Naive thymus-derived CD8-positive, alpha-beta T cell (primary cell): Measurements from ENCODE around the gene AGBL3. TPM values are rescaled to one million over a fixed set of nuclear protein-coding genes. Genes with fewer than 3 reads are reported as not detected.
"Not testable (repeated sequence)": the region's sequence is repeated elsewhere in the genome, so short reads cannot be mapped to it uniquely, and the experiment has no call there.

Experiments used
- ATAC-seq, 2 donors: fragments of 150-1000 bp; cut with Tn5 transposase in 1 of 2; sonication (Bioruptor Pico), chemical (Tn5 transposase) in 1 of 2; 1 replicate in 1 of 2; 2 replicates in 1 of 2; pipeline ENCODE4 v1.10.0; 2021; ENCODE audit warnings: mild to moderate bottlenecking in 2 of 2, moderate library complexity in 2 of 2
- POLR2A ChIA-PET: fragments of 350-600 bp; sonication (Branson Sonifier 250); formaldehyde crosslinking; loops from one replicate; lab custom pipeline; 2021; ENCODE audit warnings: antibody characterized with exemption; lab: Charles Lee
- DNase-seq, 10 donors: peaks; one replicate each; pipeline versions ENCODE4 v3.0.0 to v3.0.0-alpha.2; 2020 to 2022
- H3K27ac Mint-ChIP-seq, 10 donors: one replicate each; pipeline ENCODE4 v1.8.0; 2020 to 2022; ENCODE audit warnings: mild to moderate bottlenecking in 10 of 10, mixed read lengths in 10 of 10, moderate library complexity in 4 of 10, inconsistent platforms in 1 of 10
- H3K27me3 Mint-ChIP-seq, 5 donors: one replicate each; pipeline ENCODE4 v1.8.0; 2021 to 2022; ENCODE audit warnings: mixed read lengths in 5 of 5
- H3K36me3 Mint-ChIP-seq, 3 donors: one replicate each; pipeline ENCODE4 v1.8.0; 2020 to 2022; ENCODE audit warnings: mixed read lengths in 3 of 3, mild to moderate bottlenecking in 2 of 3, inconsistent platforms in 1 of 3
- H3K4me1 Mint-ChIP-seq, 4 donors: one replicate each; pipeline ENCODE4 v1.8.0; 2021 to 2022; ENCODE audit warnings: mixed read lengths in 4 of 4
- H3K4me3 Mint-ChIP-seq, 10 donors: one replicate each; pipeline ENCODE4 v1.8.0; 2020 to 2022; ENCODE audit warnings: mild to moderate bottlenecking in 10 of 10, mixed read lengths in 10 of 10, moderate library complexity in 6 of 10, inconsistent platforms in 1 of 10
- H3K9me3 Mint-ChIP-seq, 9 donors: one replicate each; pipeline ENCODE4 v1.8.0; 2020 to 2022; ENCODE audit warnings: mixed read lengths in 9 of 9, mild to moderate bottlenecking in 3 of 9, inconsistent platforms in 1 of 9, moderate library complexity in 1 of 9
- polyA plus RNA-seq, 3 donors: library from polyadenylated mRNA; unstranded; fragments of 300-500 nt; fragmentation: Illumina TruSeq; gene quantifications; one replicate each; pipeline ENCODE4 v1.2.3, GENCODE V29; 2021
- total RNA-seq, 8 experiments: library from RNA in 2 of 8; stranded (reverse) in 2 of 8; gene quantifications; one replicate each; pipeline ENCODE4 v1.2.3 and lab custom pipeline; 2021 to 2026

AGBL3 gene
- total and polyA plus RNA-seq, 5 experiments from 2014 or later = 1.8 to 12.7 (median 4.0) TPM

- H3K4me1 Mint-ChIP-seq, DNase-seq, H3K4me3 Mint-ChIP-seq, POLR2A ChIA-PET, H3K27me3 Mint-ChIP-seq, ATAC-seq: not testable (repeated sequence)
- H3K9me3 Mint-ChIP-seq = peaks cover 12 to 56% (median 31%) of the 10 kb centered on the region in 9 donors
- H3K27ac Mint-ChIP-seq = peak overlapping the region in 1 of 10 donors; percentile 15
- H3K36me3 Mint-ChIP-seq = peaks cover 11 to 44% (median 33%) of the 10 kb centered on the region in 3 donors
Measured at GRCh38 chr7:135124631-135125030, 138.3 kb downstream of the AGBL3 start.

GRCh38 chr7:135128931-135129330, 142.6 kb downstream of the AGBL3 start:
- H3K9me3 Mint-ChIP-seq = peaks cover 10 to 55% (median 26%) of the 10 kb centered on the region in 9 donors
- ATAC-seq (no peak), DNase-seq (no peak)
- H3K36me3 Mint-ChIP-seq = peaks cover 2 to 32% (median 28%) of the 10 kb centered on the region in 3 donors
- POLR2A ChIA-PET = no interaction called here
- peaks cover 0 to 6% (median under 1%) of the 10 kb centered on the region in 4 donors for H3K4me1 Mint-ChIP-seq
- no peak overlapping the region for H3K4me3 Mint-ChIP-seq
- no peaks in the 10 kb centered on the region for H3K27me3 Mint-ChIP-seq
- H3K27ac Mint-ChIP-seq = no peak overlapping the region

DNA sequence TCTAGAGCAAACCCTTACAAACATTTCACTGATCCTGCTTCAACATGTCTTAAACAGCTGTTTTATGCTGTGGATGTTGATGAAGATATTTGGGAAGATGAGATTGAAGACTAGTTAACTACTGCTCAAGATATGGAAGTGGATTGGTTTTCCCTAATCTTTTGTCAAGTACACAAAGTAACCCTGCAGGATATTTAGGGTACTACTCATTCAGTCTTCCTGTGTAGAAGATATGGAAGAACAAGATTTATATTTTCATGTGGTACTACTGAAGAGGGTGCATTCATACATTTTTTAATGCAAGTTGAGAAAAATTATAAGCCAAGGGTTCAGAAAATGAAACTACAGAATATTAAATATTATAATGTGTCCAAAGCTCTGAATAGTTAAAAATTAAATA, 143.3 kb downstream of the AGBL3 start:
- Mint-ChIP-seq H3K27me3 (no peaks in the 10 kb centered on the region), H3K36me3 (peaks cover 2 to 28% (median 21%) of the 10 kb centered on the region in 3 donors), H3K4me3 (no peak overlapping the region), H3K27ac (no peak overlapping the region), H3K9me3 (peaks cover 8 to 49% (median 26%) of the 10 kb centered on the region in 9 donors), H3K4me1 (peaks cover 0 to 4% (median under 1%) of the 10 kb centered on the region in 4 donors)
- POLR2A ChIA-PET = no interaction called here
- ATAC-seq (no peak), DNase-seq (no peak)

GRCh38 chr7:135143885-135144668, 157.8 kb downstream of the AGBL3 start:
- ATAC-seq (no peak), DNase-seq (no peak)
- Mint-ChIP-seq H3K27me3 (no peaks in the 10 kb centered on the region), H3K4me3 (peak overlapping the region in 2 of 10 donors; percentile 37 to 47), H3K9me3 (peaks cover 0 to 23% (median 4%) of the 10 kb centered on the region in 9 donors), H3K27ac (peak overlapping the region in 8 of 10 donors; percentile 42 to 89 (median 76)), H3K4me1 (peaks cover 21 to 46% (median 35%) of the 10 kb centered on the region in 4 donors), H3K36me3 (peaks cover 0 to 22% (median 0%) of the 10 kb centered on the region in 3 donors)
- POLR2A ChIA-PET = interaction anchor here (0.9 to 1.6 kb wide), 2 partner anchors 148 to 159 kb away, joined by 3 to 12 read pairs; no protein-coding TSS in a partner anchor

- Mint-ChIP-seq H3K27me3 (no peaks in the 10 kb centered on the region), H3K27ac (peak overlapping the region; percentile 96 to 100 (median 98)), H3K4me1 (peaks cover 33 to 76% (median 68%) of the 10 kb centered on the region in 4 donors), H3K36me3 (peaks cover 8 to 22% (median 10%) of the 10 kb centered on the region in 3 donors), H3K9me3 (peaks cover 0 to 2% (median 0%) of the 10 kb centered on the region in 9 donors), H3K4me3 (peak overlapping the region; percentile 85 to 98 (median 93))
- POLR2A ChIA-PET = interaction anchor here (0.8 to 4.7 kb wide), 11 partner anchors 12 to 831 kb away, joined by 3 to 84 read pairs (median 16); partner anchors contain the start of genes AGBL3, BPGM, CYREN and SLC35B4
- ATAC-seq = peak; percentile 7 to 22
- DNase-seq = peak in 2 of 10 donors; percentile 49 to 53
Measured at GRCh38 chr7:135147341-135147898, 161.1 kb downstream of the AGBL3 start.

DNA sequence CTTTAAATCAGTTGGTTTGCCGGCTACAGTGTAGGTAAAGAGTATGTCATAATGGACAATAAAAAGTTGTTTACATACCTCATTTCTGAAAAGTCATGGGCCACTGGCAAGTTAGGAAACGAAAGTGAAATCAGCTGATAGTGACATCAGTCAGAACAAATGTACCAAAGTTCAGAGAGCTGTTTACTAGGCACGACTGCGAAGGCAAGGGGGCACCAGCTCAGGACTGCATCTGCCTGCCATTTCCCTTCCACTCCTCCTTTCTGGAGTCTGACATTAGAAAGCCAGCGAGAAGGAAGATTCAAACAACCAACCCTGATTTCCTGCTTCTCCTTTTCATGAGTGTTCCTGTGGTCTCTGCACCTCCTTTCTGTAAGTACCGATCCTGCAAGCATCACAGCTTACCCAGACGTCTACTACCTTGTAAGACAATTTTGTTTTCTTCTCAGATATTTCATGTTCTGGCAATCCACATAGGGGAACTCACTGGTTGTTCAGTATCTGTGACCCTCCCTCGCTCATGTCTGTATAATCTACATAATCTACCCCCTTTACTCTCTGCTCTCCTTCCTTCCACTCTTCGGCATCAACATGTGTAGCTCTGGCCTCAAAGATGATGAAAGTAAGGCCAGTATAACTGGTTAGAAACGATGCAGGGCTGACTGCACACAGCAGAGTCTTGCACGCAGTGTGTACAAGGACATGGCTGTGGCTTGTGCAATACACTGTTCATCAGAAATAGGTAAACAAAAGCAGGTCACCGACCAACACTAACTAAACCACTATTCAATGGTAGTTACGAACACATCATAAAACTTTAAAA, 161.8 kb downstream of the AGBL3 start, which contains the start of gene TMEM140:
TMEM140 (plus strand) TSS at position 174 of the 823 bp plus-strand sequence. CDS start 16,370 bp downstream, outside the sequence.
- ATAC-seq (peak; percentile 81 to 84), DNase-seq (peak; percentile 34 to 88 (median 74))
- Mint-ChIP-seq H3K27me3 (no peaks in the 10 kb centered on the region), H3K27ac (peak within 1 kb of the TSS; percentile 96 to 100 (median 98)), H3K4me3 (peak within 1 kb of the TSS; percentile 85 to 98 (median 93)), H3K36me3 (peaks cover 14 to 28% (median 16%) of the 10 kb centered on the region in 3 donors), H3K9me3 (peaks cover 0 to 6% (median 5%) of the 10 kb centered on the region in 9 donors), H3K4me1 (peaks cover 37 to 83% (median 74%) of the 10 kb centered on the region in 4 donors)
- POLR2A ChIA-PET = interaction anchor here (0.8 to 4.7 kb wide), 11 partner anchors 11 to 831 kb away, joined by 3 to 84 read pairs (median 16); partner anchors contain the start of genes AGBL3, BPGM, CYREN and SLC35B4

DNA sequence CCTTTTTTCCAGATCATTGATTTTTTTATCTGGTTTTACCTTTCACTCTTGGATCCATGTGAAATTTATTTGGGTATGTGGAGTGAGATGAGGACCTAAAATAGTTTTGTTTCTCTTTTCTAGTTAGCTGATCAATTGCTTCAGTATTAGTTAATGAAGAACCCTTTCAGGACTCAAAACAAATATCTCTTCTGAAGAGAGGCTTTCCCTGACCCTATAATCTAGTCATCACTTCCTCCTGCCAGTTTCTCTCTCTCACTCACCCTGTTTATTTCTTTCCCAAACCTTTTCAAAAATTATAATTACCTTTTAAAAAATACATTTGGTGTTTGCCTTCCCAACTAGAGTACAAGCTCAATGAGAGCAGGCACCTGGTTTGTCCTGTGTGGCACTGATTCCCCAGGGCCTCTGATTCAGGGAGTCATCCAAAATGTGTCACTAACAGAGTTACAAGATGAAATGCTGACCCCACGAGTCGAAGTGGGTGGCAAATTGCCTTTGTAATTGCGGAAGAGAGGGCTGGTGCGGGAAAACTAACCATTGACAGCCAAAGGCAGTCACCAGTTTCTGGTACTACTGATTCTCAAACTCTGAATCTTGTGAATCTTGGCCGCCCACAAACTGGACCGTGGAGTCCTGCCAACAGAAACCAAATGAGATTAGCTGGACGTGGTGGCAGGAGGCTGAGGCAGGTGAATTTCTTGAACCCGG, 163.9 kb downstream of the AGBL3 start:
- POLR2A ChIA-PET = interaction anchor here (1.4 to 4.6 kb wide), 5 partner anchors 9 to 692 kb away, joined by 3 to 84 read pairs (median 10); partner anchors contain the start of genes AGBL3, AKR1B1 and CYREN
- Mint-ChIP-seq H3K9me3 (peaks cover 7 to 27% (median 19%) of the 10 kb centered on the region in 9 donors), H3K4me1 (peaks cover 42 to 88% (median 84%) of the 10 kb centered on the region in 4 donors), H3K27me3 (no peaks in the 10 kb centered on the region), H3K27ac (peak overlapping the region in 9 of 10 donors; percentile 71 to 100 (median 97)), H3K4me3 (peak overlapping the region; percentile 85 to 98 (median 93)), H3K36me3 (peaks cover 32 to 50% (median 33%) of the 10 kb centered on the region in 3 donors)
- DNase-seq = no peak
- ATAC-seq = no peak

DNA sequence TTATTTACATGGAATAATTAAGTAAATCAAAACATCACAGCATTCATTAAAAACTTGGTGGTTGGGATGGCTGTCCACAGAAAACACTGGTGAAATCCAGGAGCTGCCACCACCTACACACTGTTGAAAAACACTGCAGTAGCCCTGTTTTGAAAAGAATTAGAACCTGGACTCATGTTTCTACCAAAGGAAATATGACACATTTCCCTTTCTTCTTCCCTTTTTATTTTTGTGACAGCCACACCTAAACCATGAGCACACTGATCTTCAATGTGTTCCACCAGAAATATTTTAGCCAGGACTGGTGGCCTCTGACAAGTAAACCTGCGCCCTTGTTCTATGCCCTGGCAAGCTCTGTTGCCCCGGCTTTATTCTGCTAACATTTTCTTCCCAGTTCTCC, 164.8 kb downstream of the AGBL3 start:
- Mint-ChIP-seq H3K4me1 (peaks cover 36 to 81% (median 79%) of the 10 kb centered on the region in 4 donors), H3K9me3 (peaks cover 9 to 36% (median 24%) of the 10 kb centered on the region in 9 donors), H3K27ac (peak overlapping the region in 9 of 10 donors; percentile 32 to 99 (median 84)), H3K36me3 (peaks cover 41 to 59% (median 41%) of the 10 kb centered on the region in 3 donors), H3K4me3 (peak overlapping the region; percentile 27 to 98 (median 92)), H3K27me3 (no peaks in the 10 kb centered on the region)
- ATAC-seq = no peak
- no peak for DNase-seq
- POLR2A ChIA-PET = interaction anchor here (0.9 to 4.5 kb wide), 4 partner anchors 8 to 160 kb away, joined by 3 to 45 read pairs (median 8); partner anchors contain the start of gene CYREN

- Mint-ChIP-seq H3K4me3 (peak overlapping the region; percentile 27 to 98 (median 87)), H3K36me3 (peaks cover 45 to 63% (median 45%) of the 10 kb centered on the region in 3 donors), H3K27ac (peak overlapping the region in 9 of 10 donors; percentile 32 to 99 (median 84)), H3K9me3 (peaks cover 9 to 40% (median 28%) of the 10 kb centered on the region in 9 donors), H3K27me3 (no peaks in the 10 kb centered on the region), H3K4me1 (peaks cover 32 to 79% (median 76%) of the 10 kb centered on the region in 4 donors)
- no peak for ATAC-seq
- no peak for DNase-seq
- POLR2A ChIA-PET = interaction anchor here (0.9 to 4.5 kb wide), 4 partner anchors 8 to 160 kb away, joined by 3 to 45 read pairs (median 8); partner anchors contain the start of gene CYREN
Measured at GRCh38 chr7:135151533-135151932, 165.2 kb downstream of the AGBL3 start.

DNA sequence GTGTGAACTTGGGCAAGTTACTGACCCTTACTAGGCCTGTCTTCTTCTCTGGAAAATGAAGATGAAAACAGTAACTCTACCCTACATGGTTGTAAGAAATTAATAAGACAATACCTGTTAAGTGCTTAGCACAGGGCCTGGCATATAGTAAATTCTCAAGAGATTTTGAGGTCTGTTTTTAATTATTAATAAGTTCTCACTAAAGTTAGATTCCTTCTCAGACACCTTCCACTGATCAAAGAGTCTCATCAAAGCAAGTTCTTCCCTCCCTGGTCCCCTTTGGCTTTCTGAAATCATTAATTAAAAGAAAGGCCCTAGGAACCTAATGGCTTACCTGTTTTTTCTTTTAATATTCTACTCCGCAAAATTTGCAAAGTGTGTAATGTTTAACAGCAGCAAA, 166.1 kb downstream of the AGBL3 start:
- Mint-ChIP-seq H3K4me3 (peak overlapping the region in 6 of 10 donors; percentile 11 to 59 (median 36)), H3K4me1 (peaks cover 33 to 78% (median 76%) of the 10 kb centered on the region in 4 donors), H3K27ac (peak overlapping the region in 3 of 10 donors; percentile 8 to 65 (median 22)), H3K27me3 (no peaks in the 10 kb centered on the region), H3K36me3 (peaks cover 51 to 72% (median 52%) of the 10 kb centered on the region in 3 donors), H3K9me3 (peaks cover 13 to 46% (median 33%) of the 10 kb centered on the region in 9 donors)
- DNase-seq (no peak), ATAC-seq (no peak)
- POLR2A ChIA-PET = interaction anchor here (2.3 to 2.6 kb wide), 2 partner anchors 12 to 17 kb away, joined by 6 to 10 read pairs; partner anchors contain the start of gene CYREN
